ENCODE results near the gene CDH22.

The CDH22 gene

GRCh38 chr20:46342451-46343347 lies 34.4 kb upstream of the CDH22 start:
- DNase-seq, result no peak

DNA sequence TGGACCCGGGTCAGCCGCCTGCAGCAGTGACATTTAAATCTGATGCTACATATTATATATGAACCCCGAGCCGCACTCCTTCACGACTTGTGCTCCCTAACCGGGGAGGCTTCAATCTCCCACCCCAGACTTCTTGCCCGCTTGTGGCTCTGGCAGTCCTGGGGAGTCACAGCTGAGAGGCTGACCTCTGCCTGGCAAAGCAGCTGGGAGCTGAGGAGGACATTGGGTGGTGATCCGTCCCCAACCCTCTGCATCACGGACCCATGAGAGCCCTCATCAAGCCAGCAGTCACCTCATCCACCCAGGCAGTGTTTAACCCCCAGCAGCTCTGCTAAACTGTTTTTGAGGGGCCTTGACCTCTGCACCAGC lies 33.7 kb upstream of the CDH22 start:
- no peak for DNase-seq

- no peak for DNase-seq
These were observed 33.0 kb upstream of the CDH22 start for GRCh38 chr20:46341074-46342009.

- no peak for DNase-seq
These were observed 30.7 kb upstream of the CDH22 start for GRCh38 chr20:46339037-46339436.

- no peak for DNase-seq
These were observed 28.4 kb upstream of the CDH22 start for GRCh38 chr20:46336735-46337134.

GRCh38 chr20:46334303-46334904 lies 26.1 kb upstream of the CDH22 start:
- DNase-seq, result no peak

- no peak for DNase-seq
These were observed 25.1 kb upstream of the CDH22 start for GRCh38 chr20:46333161-46333991.

GRCh38 chr20:46332373-46333160 lies 24.3 kb upstream of the CDH22 start:
- DNase-seq, result no peak

DNA sequence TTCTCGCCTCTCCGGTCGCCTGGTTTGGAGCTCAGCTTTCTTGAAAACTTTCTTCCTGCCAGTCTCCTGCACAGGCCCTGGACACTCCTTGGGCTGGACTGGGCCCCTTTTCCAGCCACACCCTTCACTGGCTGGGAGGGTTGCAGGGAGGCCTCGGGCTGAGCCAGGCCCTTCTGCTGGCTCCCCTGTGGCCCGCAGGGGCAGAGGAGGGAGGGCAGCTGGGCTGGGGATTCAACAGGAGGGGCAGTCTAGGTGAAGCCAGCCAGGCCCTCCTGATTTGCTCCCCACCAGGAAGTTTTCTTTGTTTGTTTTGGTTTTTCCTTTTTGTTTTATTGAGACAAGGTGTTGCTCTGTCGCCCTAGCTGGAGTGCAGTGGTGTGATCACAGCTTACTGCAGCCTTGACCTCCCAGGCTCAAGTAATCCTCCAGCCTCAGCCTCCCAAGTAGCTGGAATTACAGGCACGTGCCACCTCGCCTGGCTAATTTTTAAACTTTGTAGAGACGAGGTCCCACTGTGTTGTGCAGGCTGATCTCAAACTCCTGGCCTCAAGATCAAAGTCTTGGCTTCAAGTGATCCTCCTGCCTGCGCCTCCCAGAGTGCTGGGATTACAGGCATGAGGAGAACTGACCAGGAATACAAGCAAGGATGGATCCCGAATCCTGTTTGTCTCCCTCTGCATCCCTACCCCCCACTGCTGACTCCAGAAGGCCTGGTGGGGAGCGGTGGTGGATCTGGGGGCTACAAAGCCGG lies 23.5 kb upstream of the CDH22 start:
- DNase-seq, result no peak

DNA sequence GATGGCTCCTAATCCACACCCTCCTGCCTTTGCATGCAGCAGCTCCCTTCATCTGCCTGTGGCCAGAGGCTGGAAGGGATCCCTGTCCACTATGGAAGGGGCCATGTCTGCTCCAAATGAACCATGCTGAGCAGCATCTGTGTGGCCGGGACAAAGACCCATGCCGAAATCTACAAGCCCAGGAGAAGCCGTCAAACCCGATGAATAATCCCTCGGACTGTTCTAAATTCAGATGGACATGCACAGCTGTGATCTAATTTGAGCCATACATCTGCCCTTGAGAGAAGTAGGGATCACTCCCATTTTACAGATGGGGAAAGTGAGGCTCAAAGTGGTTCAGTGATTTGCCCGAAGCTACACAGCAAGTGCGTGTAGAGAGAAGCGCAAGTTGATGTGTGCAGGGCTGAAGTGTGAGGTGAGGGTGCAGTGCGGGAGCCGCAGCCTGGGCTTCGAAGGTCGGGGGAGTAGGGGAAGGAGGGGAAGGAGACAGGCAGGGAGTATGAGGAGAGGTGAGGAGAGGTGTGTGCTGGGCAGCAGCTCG lies 22.6 kb upstream of the CDH22 start:
- no peak for DNase-seq

GRCh38 chr20:46330072-46330763 lies 21.9 kb upstream of the CDH22 start:
- no peak for DNase-seq

- no peak for DNase-seq
These were observed 20.0 kb upstream of the CDH22 start for GRCh38 chr20:46328200-46328882.

GRCh38 chr20:46327557-46327956 lies 19.3 kb upstream of the CDH22 start:
- DNase-seq, result no peak

GRCh38 chr20:46325789-46326188 lies 17.5 kb upstream of the CDH22 start:
- no peak for DNase-seq

- no peak for DNase-seq
These were observed 16.8 kb upstream of the CDH22 start for GRCh38 chr20:46324960-46325703.

GRCh38 chr20:46324379-46324778 lies 16.1 kb upstream of the CDH22 start:
- DNase-seq, result no peak

- no peak for DNase-seq
These were observed 15.3 kb upstream of the CDH22 start for GRCh38 chr20:46323557-46323956.

GRCh38 chr20:46322641-46323040 lies 14.3 kb upstream of the CDH22 start:
- DNase-seq, result no peak
